MM.1S (cell line): ENCODE results near the gene SMG6.

Source experiments
- CTCF ChIP-seq: fragments of 300-600 bp; sonication (generic); IDR thresholded peaks from 2 replicates; pipeline ENCODE4 v1.5.1; 2016; ENCODE audit warnings: antibody characterized with exemption, low read length, mixed read lengths
- EZH2phosphoT487 ChIP-seq: fragments of 300-600 bp; sonication (generic); IDR thresholded peaks from 2 replicates; pipeline ENCODE4 v1.6.1; 2018; ENCODE audit warnings: antibody characterized with exemption, low read length

GRCh38 chr17:2054262-2054511, 249.4 kb downstream of the SMG6 start:
- no peak for TF ChIP-seq CTCF
- no peak for TF ChIP-seq EZH2phosphoT487
